Measurements from ENCODE around the gene EHBP1L1. TPM values are rescaled to one million over a fixed set of nuclear protein-coding genes. Genes with fewer than 3 reads are reported as not detected.

The EHBP1L1 gene
- total and polyA plus RNA-seq, 9 donors, result 21.7 to 63.0 (median 40.3) TPM

DNA sequence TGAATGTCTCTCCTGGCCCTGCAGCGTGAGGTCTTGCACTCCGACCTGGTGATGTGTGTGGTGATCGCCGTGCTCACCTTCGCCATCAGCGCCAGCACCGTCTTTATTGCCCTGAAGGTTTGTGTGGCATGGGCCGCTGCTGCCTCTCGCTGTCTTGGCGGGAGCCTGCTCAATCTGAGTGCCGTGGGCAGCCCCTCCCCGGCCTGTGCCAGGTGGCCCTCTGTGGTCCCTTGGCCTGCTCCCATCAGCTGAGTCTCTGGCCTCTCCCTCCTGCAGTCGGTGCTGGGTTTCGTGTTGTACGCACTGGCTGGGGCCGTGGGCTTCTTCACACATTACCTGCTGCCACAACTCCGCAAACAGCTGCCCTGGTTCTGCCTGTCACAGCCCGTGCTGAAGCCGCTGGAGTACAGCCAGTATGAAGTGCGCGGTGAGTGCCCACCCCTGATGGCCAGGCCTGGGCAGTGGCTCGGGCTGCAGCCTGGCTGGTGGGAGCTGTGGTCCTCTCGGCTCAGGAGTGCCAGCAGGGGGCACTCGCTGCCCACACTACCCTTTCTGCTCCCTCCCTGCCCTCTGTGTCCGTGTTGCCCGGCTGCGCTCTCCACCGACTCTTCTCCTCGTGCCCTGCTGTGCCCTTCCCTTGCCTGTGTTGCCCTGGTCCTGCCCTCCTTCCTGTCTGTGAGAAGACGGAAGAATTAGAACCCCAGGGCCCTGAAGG is 49.9 kb downstream of the EHBP1L1 start:
- intact Hi-C loops (cut with DNase I), result no loop called here

DNA sequence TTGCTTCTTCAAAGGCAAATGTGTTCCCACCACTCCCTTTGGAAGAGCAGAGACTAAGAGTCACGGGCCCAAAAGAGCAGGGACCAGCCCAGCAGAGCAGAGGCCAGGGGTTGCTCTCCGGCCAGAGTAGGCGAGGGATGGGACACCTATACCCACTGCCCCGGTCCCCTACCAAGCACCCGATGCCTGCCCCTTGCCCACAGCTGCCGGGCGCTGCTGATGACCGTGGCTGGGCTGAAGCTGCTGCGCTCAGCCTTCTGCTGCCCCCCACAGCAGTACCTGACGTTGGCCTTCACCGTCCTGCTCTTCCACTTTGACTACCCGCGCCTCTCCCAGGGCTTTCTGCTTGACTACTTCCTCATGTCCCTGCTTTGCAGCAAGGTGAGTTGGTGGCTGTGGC is 51.3 kb downstream of the EHBP1L1 start:
- Histone ChIP-seq H3K4me1 (ENCODE audit: insufficient read depth) (no peaks in the 10 kb centered on the region), H3K9me3 (no peaks in the 10 kb centered on the region), H3K4me3 (no peak overlapping the region), H3K27me3 (no peaks in the 10 kb centered on the region), H3K36me3 (no peaks in the 10 kb centered on the region), H3K27ac (no peak overlapping the region)
- 91 to 93% (median 92%) methylated on average over 13 of the region's 13 CpGs for WGBS, 3 donors
- intact Hi-C loops (cut with DNase I), result no loop called here
- no peak for DNase-seq
- TF ChIP-seq EP300 (IDR thresholded peaks at IDR 0.05), result no peak
- TF ChIP-seq POLR2A (IDR thresholded peaks at IDR 0.05), result no peak
- TF ChIP-seq, protein P1, sequence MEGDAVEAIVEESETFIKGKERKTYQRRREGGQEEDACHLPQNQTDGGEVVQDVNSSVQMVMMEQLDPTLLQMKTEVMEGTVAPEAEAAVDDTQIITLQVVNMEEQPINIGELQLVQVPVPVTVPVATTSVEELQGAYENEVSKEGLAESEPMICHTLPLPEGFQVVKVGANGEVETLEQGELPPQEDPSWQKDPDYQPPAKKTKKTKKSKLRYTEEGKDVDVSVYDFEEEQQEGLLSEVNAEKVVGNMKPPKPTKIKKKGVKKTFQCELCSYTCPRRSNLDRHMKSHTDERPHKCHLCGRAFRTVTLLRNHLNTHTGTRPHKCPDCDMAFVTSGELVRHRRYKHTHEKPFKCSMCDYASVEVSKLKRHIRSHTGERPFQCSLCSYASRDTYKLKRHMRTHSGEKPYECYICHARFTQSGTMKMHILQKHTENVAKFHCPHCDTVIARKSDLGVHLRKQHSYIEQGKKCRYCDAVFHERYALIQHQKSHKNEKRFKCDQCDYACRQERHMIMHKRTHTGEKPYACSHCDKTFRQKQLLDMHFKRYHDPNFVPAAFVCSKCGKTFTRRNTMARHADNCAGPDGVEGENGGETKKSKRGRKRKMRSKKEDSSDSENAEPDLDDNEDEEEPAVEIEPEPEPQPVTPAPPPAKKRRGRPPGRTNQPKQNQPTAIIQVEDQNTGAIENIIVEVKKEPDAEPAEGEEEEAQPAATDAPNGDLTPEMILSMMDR (IDR thresholded peaks at IDR 0.05), result no peak

More for the DNA sequence above, 49.9 kb downstream of the EHBP1L1 start:
- TF ChIP-seq, protein P1 (IDR thresholded peaks at IDR 0.05), result peak in 1 of 3 donors; percentile 31
- TF ChIP-seq EP300 (IDR thresholded peaks at IDR 0.05) (no peak), POLR2A (IDR thresholded peaks at IDR 0.05) (no peak)
- no peaks in the 10 kb centered on the region for H3K4me1 ChIP-seq (ENCODE audit: insufficient read depth)
- H3K9me3 ChIP-seq, result no peaks in the 10 kb centered on the region
- H3K36me3 ChIP-seq, result no peaks in the 10 kb centered on the region
- peak in 1 of 5 donors; percentile 66 for DNase-seq
- 67 to 70% (median 69%) methylated on average over 30 of the region's 30 CpGs for WGBS, 3 donors
- H3K27me3 ChIP-seq, result no peaks in the 10 kb centered on the region
- H3K27ac ChIP-seq, result no peak overlapping the region
- no peak overlapping the region for H3K4me3 ChIP-seq

DNA sequence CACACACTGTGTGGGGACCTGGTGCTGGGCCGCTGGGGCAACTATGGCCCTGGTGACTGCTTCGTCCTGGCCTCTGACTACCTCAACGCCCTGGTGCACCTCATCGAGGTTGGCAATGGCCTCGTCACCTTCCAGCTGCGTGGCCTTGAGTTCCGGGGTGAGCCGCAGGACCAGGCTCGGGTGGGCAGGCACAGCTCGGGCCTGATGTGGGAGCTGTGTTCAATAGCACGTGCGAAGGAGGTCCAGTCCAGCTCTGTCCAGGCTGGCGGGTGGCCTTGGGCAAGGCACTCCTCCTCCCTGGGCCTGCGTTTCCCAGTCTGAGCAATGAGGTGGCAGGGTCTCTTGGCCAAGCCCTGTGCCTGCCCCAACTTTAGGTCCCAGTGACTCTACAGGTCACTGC is 53.7 kb downstream of the EHBP1L1 start:
- Histone ChIP-seq H3K36me3 (no peaks in the 10 kb centered on the region), H3K9me3 (no peaks in the 10 kb centered on the region), H3K4me3 (no peak overlapping the region), H3K4me1 (ENCODE audit: insufficient read depth) (no peaks in the 10 kb centered on the region), H3K27me3 (no peaks in the 10 kb centered on the region), H3K27ac (no peak overlapping the region)
- 73 to 88% (median 80%) methylated on average over 14 of the region's 14 CpGs for WGBS, 3 donors
- DNase-seq, result no peak
- intact Hi-C loops (cut with DNase I), result no loop called here
- TF ChIP-seq POLR2A (IDR thresholded peaks at IDR 0.05) (no peak), EP300 (IDR thresholded peaks at IDR 0.05) (no peak)
- TF ChIP-seq, protein P1 (IDR thresholded peaks at IDR 0.05), result no peak

DNA sequence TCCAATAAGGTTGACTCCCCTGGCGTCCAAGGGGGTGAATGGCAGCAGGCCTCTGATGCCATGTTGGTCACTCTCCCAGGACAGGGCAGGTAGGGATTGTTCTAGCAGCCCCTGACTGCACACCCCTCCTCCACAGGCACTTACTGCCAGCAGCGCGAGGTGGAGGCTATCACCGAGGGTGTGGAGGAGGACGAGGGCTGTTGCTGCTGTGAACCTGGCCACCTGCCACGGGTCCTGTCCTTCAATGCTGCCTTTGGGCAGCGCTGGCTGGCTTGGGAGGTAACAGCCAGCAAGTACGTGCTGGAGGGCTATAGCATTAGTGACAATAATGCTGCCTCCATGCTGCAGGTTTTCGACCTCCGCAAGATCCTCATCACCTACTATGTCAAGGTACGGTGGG is 54.4 kb downstream of the EHBP1L1 start:
- WGBS, 3 donors, result 46 to 55% (median 46%) methylated on average over 11 of the region's 11 CpGs
- no peaks in the 10 kb centered on the region for H3K36me3 ChIP-seq

More for the DNA sequence above, 54.4 kb downstream of the EHBP1L1 start:
- intact Hi-C loops (cut with DNase I), result loop anchor here in 1 of 4 donors (10.0 kb wide), 1 partner anchor 75 kb away; no protein-coding TSS in a partner anchor
- no peak overlapping the region for H3K4me3 ChIP-seq
- H3K27ac ChIP-seq, result no peak overlapping the region
- no peaks in the 10 kb centered on the region for H3K27me3 ChIP-seq
- DNase-seq, result peak in 1 of 5 donors; percentile 63
- TF ChIP-seq POLR2A (IDR thresholded peaks at IDR 0.05) (no peak), EP300 (IDR thresholded peaks at IDR 0.05) (no peak)
- TF ChIP-seq, protein P1 (IDR thresholded peaks at IDR 0.05), result no peak
- no peaks in the 10 kb centered on the region for H3K9me3 ChIP-seq
- H3K4me1 ChIP-seq (ENCODE audit: insufficient read depth), result no peaks in the 10 kb centered on the region

Measured in ovary (tissue), 9 donors.